Astrocyte of the spinal cord (primary cell): Measurements from ENCODE around the gene TTC32.

ENCODE experiments used
- DNase-seq: peaks from one replicate; pipeline ENCODE4 v3.0.0; 2011; ENCODE audit warnings: low read depth, low spot score
- H3K4me3 ChIP-seq: 2 replicates; pipeline ENCODE4 v1.5.1; 2011; ENCODE audit warnings: low read depth, mild to moderate bottlenecking, low read length, moderate library complexity
- in situ Hi-C: cut with HindIII; loops from 2 replicates; pipeline ENCODE4 v1.10.0; 2017; ENCODE audit warnings: low sequenced_read_pairs
- TF ChIP-seq, protein P1 (sequence below): IDR thresholded peaks from 2 replicates; pipeline ENCODE4 v1.5.1; 2012; ENCODE audit warnings: low read depth, mild to moderate bottlenecking, low read length, inconsistent platforms

The TTC32 gene

DNA sequence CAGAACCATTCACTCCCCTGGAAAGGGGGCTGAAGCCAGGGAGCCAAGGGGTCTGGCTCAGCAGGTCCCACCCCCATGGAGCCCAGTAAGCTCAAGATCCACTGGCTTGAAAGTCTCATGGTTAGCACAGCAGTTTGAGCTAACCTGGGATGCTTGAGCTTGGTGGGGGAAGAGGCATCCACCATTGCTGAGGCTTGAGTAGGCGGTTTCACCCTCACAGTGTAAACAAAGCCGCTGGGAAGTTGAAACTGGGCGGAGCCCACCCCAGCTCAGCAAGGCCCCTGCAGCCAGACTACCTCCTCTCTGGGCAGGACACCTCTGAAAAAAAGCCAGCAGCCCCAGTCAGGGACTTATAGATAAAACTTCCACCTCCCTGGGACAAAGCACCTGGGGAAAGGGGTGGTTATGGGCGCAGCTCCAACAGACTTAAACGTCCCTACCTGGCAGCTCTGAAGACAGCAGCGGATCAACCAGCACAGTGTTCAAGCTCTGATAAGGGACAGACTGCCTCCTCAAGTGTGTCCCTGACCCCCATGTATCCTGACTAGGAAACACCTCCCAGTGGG is 14.7 kb upstream of the TTC32 start:
- DNase-seq: no peak
- TF ChIP-seq, protein P1, sequence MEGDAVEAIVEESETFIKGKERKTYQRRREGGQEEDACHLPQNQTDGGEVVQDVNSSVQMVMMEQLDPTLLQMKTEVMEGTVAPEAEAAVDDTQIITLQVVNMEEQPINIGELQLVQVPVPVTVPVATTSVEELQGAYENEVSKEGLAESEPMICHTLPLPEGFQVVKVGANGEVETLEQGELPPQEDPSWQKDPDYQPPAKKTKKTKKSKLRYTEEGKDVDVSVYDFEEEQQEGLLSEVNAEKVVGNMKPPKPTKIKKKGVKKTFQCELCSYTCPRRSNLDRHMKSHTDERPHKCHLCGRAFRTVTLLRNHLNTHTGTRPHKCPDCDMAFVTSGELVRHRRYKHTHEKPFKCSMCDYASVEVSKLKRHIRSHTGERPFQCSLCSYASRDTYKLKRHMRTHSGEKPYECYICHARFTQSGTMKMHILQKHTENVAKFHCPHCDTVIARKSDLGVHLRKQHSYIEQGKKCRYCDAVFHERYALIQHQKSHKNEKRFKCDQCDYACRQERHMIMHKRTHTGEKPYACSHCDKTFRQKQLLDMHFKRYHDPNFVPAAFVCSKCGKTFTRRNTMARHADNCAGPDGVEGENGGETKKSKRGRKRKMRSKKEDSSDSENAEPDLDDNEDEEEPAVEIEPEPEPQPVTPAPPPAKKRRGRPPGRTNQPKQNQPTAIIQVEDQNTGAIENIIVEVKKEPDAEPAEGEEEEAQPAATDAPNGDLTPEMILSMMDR: no peak
- in situ Hi-C loops: no loop called here
- no peak overlapping the region for H3K4me3 ChIP-seq

DNA sequence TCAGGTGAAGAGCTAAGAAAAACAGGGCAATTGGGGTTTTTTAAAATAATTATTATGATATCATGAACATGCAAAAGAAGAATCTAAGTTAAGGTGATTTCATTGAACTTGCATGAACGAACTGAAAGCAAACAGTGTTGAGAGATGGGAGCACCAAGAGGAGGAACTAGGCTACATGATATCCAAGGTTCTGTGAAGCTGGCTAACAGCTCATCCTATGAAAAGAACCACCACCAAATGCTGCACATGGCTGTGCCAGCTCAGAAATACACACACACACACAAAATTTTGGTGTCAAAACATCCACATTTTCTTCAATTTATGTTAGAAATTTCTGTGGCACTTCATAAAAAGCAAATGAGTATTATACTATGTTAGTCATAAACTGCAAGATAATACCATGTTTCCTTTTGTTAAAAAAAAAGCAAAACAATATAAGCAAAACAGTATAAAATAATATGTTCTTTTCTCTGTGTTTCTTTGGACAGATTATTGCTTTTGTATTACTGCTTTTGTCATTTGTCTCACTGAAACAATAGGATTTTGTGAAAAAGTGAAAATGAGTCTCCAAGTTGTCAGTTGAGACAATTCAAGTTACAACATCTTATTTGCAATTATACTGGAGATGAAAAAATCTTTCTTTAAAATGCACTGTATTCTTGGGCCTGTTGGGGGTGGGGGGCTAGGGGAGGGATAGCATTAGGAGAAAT is 12.6 kb upstream of the TTC32 start:
- in situ Hi-C loops: no loop called here
- TF ChIP-seq, protein P1: no peak
- no peak overlapping the region for H3K4me3 ChIP-seq
- no peak for DNase-seq

DNA sequence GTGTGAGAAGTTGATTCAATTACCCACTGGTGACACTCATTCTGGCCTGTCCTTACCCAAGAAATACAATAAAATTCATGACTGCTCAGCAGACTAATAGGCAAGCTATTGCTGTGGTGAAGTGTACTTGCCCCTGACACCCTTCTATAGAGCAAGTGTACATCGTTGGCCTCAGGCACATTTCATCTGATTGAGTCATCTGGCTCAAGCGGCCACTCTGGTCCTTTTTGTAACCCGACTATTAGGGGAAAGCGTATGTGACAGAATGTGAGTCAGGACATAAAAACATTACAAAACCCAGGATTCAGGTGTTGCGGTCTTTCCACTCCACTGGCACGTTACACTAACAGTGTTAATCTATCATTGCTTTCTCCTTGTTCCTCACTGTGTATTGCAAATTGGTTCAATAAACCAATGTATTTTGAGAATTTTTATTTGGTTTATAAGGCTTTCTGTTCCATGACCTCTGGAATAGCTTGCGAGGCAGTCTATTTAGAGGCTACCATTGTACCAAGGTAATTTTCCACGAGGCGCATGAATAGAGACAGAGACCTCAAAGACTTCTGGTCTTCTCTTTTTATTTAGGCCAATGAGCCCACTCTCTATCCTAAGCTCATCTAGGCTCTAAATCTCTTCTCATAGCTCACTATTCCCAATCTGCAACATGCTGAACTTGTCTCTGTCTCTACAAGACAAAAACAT is 10.2 kb upstream of the TTC32 start:
- in situ Hi-C loops: no loop called here
- no peak overlapping the region for H3K4me3 ChIP-seq
- TF ChIP-seq, protein P1: no peak
- peak; percentile 97 for DNase-seq

DNA sequence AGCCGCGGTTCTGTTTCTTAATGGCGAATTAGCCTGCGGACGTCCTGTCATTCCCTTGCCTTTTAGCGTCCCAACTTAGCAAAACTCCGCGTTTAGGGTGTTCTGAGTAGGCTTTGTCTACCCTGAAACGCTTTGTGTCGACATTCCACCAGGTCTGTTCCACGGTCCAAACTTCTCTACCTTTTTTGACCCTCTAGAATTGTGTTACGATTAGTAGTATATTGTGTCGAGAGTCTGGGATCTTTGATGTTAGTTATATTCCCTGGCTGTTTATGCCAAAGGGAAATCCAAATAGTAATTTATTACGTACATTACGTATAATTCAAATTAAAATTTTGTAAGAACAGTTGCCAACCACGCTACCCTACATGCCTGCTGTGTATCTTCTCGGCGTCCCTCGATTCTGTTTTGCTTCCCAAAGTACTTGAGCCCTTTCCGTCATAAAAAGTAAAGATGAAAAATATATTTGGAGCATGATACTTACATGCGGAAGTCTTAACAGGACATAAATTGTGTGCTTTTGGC is 495 bp upstream of the TTC32 start:
- H3K4me3 ChIP-seq: peak overlapping the region; percentile 74
- in situ Hi-C loops: no loop called here
- no peak for DNase-seq
- TF ChIP-seq, protein P1: no peak

DNA sequence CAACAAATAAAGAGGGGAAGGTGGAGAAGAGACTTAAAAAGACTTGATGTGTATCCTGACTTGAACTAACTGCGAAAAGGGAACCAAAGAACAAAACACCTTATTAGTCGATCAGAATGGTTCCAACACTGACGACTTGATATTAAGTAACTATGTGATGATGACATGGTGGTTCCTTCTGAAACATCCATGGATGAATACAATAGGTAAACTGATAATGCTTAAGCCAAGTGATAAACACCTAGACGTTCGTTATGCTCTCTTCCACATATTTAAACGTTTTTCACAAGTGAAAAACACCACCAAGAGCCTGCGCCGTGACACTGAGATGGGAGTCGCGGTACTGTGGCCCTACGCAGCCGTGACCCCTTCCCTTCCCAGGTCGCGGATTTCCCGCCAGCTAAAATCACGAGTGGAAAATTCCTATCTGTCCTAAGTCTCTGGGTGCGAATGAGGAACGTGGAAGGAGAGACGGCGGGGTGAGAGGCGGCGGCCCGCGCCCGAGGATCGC is 797 bp downstream of the TTC32 start:
- H3K4me3 ChIP-seq: peak overlapping the region; percentile 74
- in situ Hi-C loops: no loop called here
- DNase-seq: peak; percentile 41
- TF ChIP-seq, protein P1: no peak

DNA sequence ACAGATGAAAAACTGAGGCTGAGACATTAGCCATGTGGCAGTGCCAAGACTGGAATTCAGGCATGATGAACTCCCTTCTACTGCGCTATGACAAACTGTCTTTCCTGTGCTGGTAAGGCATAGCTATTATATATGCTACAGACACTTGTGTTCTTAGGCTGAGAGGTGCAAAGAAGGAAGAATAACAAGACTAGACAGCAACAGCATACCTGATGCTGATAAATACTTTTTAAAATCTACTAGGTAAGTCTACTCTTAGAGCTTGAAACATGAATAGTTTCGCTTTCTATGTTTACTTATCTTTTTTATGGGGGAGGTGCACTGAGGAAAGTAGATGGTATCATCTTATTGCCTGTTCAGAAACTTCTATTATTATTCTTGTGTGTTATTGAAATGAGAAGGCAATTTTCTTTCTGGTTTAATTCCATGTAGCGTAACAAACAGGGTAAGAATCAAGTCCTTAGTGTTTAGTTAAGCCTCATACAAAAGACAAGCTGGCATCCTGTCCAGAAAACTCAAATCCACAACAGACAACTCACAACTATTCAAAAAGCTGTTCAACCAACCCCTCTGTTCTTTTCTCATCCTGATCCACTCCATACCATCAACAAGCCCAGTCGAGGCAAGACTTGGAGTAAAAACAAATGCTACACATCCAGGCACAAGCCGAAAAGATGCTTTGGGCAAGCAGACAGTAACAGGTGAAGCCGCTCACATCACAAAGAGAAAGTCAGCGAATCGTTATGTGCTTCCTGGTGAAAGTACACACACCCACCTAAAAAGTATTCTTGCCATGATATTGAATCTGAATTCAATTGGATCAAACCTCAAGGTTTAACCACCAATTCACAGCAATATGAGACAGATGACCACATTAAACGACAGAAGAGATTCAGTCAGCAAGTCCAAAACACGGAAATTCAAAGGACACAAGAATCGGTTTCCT is 1.5 kb downstream of the TTC32 start:
- peak overlapping the region; percentile 74 for H3K4me3 ChIP-seq
- in situ Hi-C loops: no loop called here
- TF ChIP-seq, protein P1: no peak
- DNase-seq: no peak
